ENCODE results near the gene TEAD2.

TEAD2 gene

DNA sequence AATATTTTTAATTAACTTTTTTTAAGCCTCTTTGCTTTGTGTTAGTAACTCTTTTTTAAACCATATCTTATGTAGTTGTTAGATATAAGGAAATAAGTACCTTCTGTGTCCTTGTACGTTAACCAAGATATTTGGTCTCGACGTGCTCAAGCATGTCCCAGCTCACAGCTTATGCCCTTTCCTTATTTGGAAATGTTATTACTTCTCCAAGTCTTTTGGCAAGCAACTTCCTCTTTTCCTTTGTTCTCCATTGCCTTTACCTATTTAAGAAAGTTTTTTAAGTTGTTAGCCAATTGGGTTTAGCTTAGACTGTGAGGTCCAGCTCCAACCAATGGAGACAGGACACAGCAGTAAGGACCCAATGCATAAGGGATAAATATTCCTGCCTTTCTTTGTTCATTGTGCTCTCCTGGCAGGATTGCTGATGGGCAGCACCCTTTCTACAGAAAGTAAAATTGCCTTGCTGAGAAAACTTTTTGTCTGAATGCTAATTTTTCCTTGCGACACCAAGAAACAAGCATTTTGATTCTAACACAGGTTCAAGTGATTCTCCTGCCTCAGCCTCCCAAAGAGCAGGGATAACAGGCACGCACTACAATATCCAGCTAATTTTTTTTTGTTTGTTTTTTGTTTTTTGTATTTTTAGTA lies 6.6 kb upstream of the TEAD2 start:
- no peak overlapping the region for H3K27ac ChIP-seq
- TF ChIP-seq ZFX (IDR thresholded peaks at IDR 0.05; ENCODE audit: borderline replicate concordance): no peak
- TF ChIP-seq, protein P1, sequence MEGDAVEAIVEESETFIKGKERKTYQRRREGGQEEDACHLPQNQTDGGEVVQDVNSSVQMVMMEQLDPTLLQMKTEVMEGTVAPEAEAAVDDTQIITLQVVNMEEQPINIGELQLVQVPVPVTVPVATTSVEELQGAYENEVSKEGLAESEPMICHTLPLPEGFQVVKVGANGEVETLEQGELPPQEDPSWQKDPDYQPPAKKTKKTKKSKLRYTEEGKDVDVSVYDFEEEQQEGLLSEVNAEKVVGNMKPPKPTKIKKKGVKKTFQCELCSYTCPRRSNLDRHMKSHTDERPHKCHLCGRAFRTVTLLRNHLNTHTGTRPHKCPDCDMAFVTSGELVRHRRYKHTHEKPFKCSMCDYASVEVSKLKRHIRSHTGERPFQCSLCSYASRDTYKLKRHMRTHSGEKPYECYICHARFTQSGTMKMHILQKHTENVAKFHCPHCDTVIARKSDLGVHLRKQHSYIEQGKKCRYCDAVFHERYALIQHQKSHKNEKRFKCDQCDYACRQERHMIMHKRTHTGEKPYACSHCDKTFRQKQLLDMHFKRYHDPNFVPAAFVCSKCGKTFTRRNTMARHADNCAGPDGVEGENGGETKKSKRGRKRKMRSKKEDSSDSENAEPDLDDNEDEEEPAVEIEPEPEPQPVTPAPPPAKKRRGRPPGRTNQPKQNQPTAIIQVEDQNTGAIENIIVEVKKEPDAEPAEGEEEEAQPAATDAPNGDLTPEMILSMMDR (IDR thresholded peaks at IDR 0.05): no peak

DNA sequence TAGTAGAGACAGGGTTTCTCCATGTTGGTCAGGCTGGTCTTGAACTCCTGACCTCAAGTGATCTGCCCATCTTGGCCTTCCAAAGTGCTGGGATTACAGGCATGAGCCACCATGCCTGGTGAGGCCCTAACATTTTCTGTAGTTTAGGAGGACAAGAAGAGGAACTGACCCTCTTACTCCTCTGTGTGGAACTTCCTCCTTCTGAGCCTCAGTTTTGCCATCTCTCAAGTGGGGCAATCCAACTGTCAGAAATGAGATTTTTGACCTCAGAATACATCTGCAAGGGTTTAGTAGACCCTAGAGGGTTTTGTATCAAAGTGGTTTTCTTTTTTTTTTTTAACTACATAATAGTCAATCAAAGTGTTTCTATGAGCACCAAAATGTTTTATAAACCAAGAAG lies 3.9 kb upstream of the TEAD2 start:
- no peak overlapping the region for H3K27ac ChIP-seq

DNA sequence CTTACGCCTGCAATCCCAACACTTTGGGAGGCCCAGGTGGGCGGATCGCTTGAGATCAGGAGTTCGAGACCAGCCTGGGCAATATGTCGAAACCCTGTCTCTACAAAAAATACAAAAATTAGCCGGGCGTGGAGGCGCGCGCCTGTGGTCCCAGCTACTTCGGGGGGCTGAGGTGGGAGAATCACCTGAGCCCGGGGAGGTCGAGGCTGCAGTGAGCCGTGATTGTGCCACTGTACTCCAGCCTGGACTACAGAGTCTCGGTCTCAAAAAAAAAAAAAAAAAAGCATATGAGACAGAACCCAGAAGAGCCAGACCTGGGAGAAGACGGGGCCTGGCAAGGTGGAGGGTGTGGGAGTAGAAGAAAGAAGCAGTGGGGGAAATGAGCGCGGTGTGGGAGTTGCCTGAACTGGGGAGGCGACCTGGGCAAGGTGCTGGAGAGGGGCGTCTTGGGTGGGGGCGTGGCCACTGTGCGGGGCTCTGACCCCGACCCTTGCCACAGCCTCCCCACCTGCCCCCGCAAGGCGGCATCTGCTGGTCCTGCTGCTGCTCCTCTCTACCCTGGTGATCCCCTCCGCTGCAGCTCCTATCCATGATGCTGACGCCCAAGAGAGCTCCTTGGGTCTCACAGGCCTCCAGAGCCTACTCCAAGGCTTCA lies 2.0 kb upstream of the TEAD2 start:
- TF ChIP-seq, protein P1 (IDR thresholded peaks at IDR 0.05): no peak
- no peak for TF ChIP-seq ZFX (IDR thresholded peaks at IDR 0.05; ENCODE audit: borderline replicate concordance)
- peak overlapping the region; percentile 88 for H3K27ac ChIP-seq

More for the DNA sequence above, 3.9 kb upstream of the TEAD2 start:
- TF ChIP-seq, protein P1 (IDR thresholded peaks at IDR 0.05): no peak
- TF ChIP-seq ZFX (IDR thresholded peaks at IDR 0.05; ENCODE audit: borderline replicate concordance): no peak

DNA sequence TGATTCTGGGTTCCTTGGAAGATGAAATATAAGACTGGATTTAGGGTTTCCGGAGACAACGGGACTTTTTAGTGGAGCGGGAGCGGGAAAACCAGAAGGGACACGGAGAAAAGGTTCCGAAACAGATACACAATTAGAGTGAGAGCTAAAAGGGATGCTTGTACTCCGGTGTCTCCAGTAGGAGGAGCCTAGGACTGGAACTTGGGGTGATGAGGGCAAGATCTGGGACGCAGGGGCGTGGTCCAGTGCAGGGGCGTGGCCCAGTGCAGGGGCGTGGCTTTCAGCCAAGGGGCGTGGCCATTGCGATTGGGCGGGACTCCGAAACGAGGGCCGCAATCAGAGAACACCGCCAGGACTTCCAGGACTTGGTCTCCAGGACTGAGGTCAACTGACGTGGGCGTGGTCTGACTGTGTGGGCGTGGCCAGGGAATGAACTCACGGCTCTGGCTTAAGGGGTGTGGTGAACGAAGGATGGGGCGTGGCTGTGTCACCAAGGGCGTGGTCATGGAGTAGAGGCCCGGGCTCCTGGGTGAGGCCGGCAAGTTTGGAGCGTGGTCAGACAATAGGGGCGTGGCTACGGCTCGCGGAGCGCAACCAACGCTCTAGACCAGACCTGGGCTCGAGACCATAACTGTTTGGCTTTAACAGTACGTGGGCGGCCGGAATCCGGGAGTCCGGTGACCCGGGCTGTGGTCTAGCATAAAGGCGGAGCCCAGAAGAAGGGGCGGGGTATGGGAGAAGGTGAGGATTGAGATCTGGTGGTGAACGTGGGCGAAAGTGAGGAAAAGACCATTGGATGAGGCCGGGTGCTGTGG lies 1.3 kb upstream of the TEAD2 start, which contains the start of gene DKKL1:
Gene DKKL1, plus strand, starts transcription at position 610 of the 815 bp plus-strand sequence. Its CDS starts 122 bp downstream, at position 732.
- TF ChIP-seq ZFX (IDR thresholded peaks at IDR 0.05; ENCODE audit: borderline replicate concordance): no peak
- TF ChIP-seq, protein P1 (IDR thresholded peaks at IDR 0.05): no peak
- peak within 1 kb of the TSS; percentile 88 for H3K27ac ChIP-seq

DNA sequence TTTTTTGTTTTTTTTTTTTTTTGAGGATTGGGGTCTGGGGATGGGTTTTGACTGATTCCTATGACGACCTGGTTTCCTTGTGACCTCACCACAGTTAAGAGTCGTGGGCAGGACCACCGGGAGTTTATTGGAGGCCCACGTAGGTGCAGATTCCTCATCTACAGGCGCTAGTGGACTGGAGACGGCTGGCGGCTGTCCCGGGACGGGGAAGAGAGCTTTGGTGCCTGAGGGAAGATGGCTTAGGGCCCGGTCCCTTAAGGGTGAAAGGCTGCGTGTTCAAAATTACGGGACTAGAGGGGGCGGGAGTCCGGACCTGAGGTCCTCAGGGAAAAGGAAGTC lies 682 bp upstream of the TEAD2 start:
- peak overlapping the region; percentile 88 for H3K27ac ChIP-seq
- TF ChIP-seq ZFX (IDR thresholded peaks at IDR 0.05; ENCODE audit: borderline replicate concordance): no peak
- TF ChIP-seq, protein P1 (IDR thresholded peaks at IDR 0.05): no peak

DNA sequence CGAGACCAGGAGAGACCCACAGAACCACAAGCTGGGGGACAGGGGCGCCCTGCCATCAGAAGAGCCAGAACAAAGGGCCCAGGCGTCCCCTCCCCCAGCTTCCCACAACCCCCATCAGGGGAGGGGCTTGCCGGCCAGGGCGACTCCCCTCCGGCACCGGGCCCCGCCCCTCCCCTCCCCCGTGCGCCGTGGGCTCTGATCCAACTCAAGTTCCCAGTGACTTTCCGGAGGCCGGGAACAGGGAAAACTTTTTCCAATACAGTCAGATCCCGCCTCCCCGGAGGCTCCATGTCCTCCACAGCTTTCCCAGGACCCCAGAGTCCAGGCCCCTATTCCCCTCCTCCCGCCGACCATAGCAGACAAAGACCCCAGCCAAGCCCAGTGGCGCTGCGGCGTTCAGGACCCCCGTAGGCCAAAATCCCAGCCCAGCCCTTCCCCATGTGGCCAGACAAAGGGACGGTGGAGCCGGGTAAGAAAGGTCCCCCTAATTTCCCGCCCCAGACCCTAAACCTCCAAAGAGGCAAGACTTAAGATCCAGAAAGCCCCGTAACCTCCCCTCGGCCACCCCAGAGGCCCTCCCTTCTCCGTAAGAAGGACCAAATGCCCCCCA lies 673 bp downstream of the TEAD2 start:
- H3K27ac ChIP-seq: peak overlapping the region; percentile 88
- TF ChIP-seq ZFX (IDR thresholded peaks at IDR 0.05; ENCODE audit: borderline replicate concordance): no peak
- TF ChIP-seq, protein P1 (IDR thresholded peaks at IDR 0.05): no peak
